Occipital lobe (tissue), 2 donors: Measurements from ENCODE around the gene TUBA3D. TPM values are rescaled to one million over a fixed set of nuclear protein-coding genes. Genes with fewer than 3 reads are reported as not detected.
A peak's percentile ranks its signal among the peaks of the same experiment; 100 is the strongest.
"Not testable (repeated sequence)": the region's sequence is repeated elsewhere in the genome, so short reads cannot be mapped to it uniquely, and the experiment has no call there.

Experiments used
- DNase-seq: peaks from one replicate; lab custom pipeline; 2025; lab: John Stamatoyannopoulos, UW
- total RNA-seq: library from RNA; depleted of rRNA; stranded (reverse); fragments of >200 nt; gene quantifications from one replicate; pipeline ENCODE4 v1.2.3, GENCODE V29; 2014

Gene TUBA3D
- total RNA-seq, 1 donor from 2014 or later = not detected

GRCh38 chr2:131514408-131515166 lies 38.7 kb downstream of the TUBA3D start:
- not testable (repeated sequence) for DNase-seq

GRCh38 chr2:131515235-131515634 lies 39.3 kb downstream of the TUBA3D start:
- not testable (repeated sequence) for DNase-seq

- DNase-seq = no peak
Measured at GRCh38 chr2:131516011-131516410, 40.1 kb downstream of the TUBA3D start.

- DNase-seq = not testable (repeated sequence)
Measured at GRCh38 chr2:131516621-131517020, 40.7 kb downstream of the TUBA3D start.

- no peak for DNase-seq
Measured at GRCh38 chr2:131517106-131517831, 41.4 kb downstream of the TUBA3D start.

- DNase-seq = not testable (repeated sequence)
Measured at GRCh38 chr2:131517856-131518255, 41.9 kb downstream of the TUBA3D start.

- DNase-seq = not testable (repeated sequence)
Measured at GRCh38 chr2:131518531-131518930, 42.6 kb downstream of the TUBA3D start.

GRCh38 chr2:131519466-131519865 lies 43.5 kb downstream of the TUBA3D start:
- no peak for DNase-seq

- DNase-seq = not testable (repeated sequence)
Measured at GRCh38 chr2:131519871-131520470, 44.1 kb downstream of the TUBA3D start.

- no peak for DNase-seq
Measured at GRCh38 chr2:131520526-131520925, 44.6 kb downstream of the TUBA3D start.

- DNase-seq = not testable (repeated sequence)
Measured at GRCh38 chr2:131521524-131521923, 45.6 kb downstream of the TUBA3D start.

GRCh38 chr2:131521961-131522781 lies 46.3 kb downstream of the TUBA3D start:
- no peak for DNase-seq

- DNase-seq = not testable (repeated sequence)
Measured at GRCh38 chr2:131525256-131525655, 49.3 kb downstream of the TUBA3D start.

- peak; percentile 39 for DNase-seq
Measured at GRCh38 chr2:131527131-131528001, 51.4 kb downstream of the TUBA3D start, which contains the start of gene CCDC74A. Gene CCDC74A, plus strand, starts transcription at chr2:131527888. Its CDS starts 83 bp downstream, at chr2:131527971.

GRCh38 chr2:131528981-131529863 lies 53.3 kb downstream of the TUBA3D start:
- DNase-seq = not testable (repeated sequence)

- not testable (repeated sequence) for DNase-seq
Measured at GRCh38 chr2:131529864-131530445, 54.0 kb downstream of the TUBA3D start.

GRCh38 chr2:131530626-131531344 lies 54.9 kb downstream of the TUBA3D start:
- DNase-seq = not testable (repeated sequence)

GRCh38 chr2:131531547-131532185 lies 55.7 kb downstream of the TUBA3D start:
- DNase-seq = not testable (repeated sequence)
